Panc1 (cell line): ENCODE measurements around the gene GPR34.

Experiments
- CTCF ChIP-seq: fragments of 450-650 bp; IDR thresholded peaks from 2 replicates; pipeline ENCODE4 v1.5.1; 2017; ENCODE audit warnings: mild to moderate bottlenecking
- POLR2AphosphoS5 ChIP-seq: IDR thresholded peaks from 2 replicates; pipeline ENCODE4 v1.6.1; 2012; ENCODE audit warnings: mild to moderate bottlenecking, low read depth, low read length, moderate library complexity
- REST ChIP-seq, 2 experiments: IDR thresholded peaks; 2 replicates each; pipeline ENCODE4 v1.6.1; 2011 to 2012; ENCODE audit warnings: low read depth in 2 of 2, control low read depth in 1 of 2, low read length in 1 of 2, mild to moderate bottlenecking in 1 of 2, moderate library complexity in 1 of 2; ENCODE audit not compliant: insufficient read depth in 1 of 2
- TCF7L2 ChIP-seq: IDR thresholded peaks from 2 replicates; pipeline ENCODE4 v1.6.1; 2011; ENCODE audit warnings: mild to moderate bottlenecking, low read depth, low read length, inconsistent platforms

- TF ChIP-seq CTCF, result no peak
- TF ChIP-seq TCF7L2, result no peak
- no peak for TF ChIP-seq REST (IDR thresholded peaks at IDR 0.05; ENCODE audit: insufficient read depth in 1 of 2, low read depth in 2 of 2, low read length in 1 of 2)
- no peak for TF ChIP-seq POLR2AphosphoS5
These were observed 18.7 kb upstream of the GPR34 start for GRCh38 chrX:41670112-41670511.
